D341Med (cell line): ENCODE measurements around the gene RDH11.
"Not testable (repeated sequence)": the region's sequence is repeated elsewhere in the genome, so short reads cannot be mapped to it uniquely, and the experiment has no call there.

Source experiments
- DNase-seq: peaks from one replicate; pipeline ENCODE4 v3.0.0; 2012; ENCODE audit warnings: low spot score

Gene RDH11

DNA sequence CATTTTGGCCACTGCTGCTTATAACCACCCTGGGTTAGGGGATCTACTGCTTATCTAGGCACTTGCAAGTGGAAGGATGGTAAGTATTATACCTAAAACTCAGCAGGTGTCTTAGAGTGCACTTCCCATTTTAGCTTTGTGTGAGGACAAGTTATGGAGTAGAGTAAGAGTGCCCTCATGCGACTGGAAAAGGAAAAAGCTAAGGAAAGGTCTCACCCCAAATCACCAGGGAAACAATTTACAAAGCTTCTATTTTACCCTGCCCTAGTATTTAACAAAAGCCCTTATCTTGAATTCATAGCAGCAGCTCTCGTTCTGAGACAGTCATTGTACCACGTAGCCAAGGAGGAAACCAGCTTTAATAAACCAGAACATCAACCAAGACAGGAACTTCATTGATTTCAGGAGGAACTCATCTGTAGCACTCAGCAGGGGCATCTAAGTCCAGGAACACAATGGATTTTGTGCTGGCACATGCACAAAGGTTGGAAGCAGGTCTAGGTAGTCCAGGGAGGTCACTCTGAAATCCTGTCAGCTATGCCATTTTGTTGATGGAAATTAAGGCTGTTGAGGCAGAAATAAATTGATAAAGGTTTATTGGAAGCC, 9.0 kb upstream of the RDH11 start:
- peak; percentile 65 for DNase-seq

GRCh38 chr14:67703997-67704396, 8.4 kb upstream of the RDH11 start:
- no peak for DNase-seq

- not testable (repeated sequence) for DNase-seq
Measured at GRCh38 chr14:67701492-67701891, 5.9 kb upstream of the RDH11 start, which contains the start of gene RDH12. Gene RDH12 (plus strand): TSS chr14:67701886. CDS start chr14:67722643, 20,757 bp downstream.

DNA sequence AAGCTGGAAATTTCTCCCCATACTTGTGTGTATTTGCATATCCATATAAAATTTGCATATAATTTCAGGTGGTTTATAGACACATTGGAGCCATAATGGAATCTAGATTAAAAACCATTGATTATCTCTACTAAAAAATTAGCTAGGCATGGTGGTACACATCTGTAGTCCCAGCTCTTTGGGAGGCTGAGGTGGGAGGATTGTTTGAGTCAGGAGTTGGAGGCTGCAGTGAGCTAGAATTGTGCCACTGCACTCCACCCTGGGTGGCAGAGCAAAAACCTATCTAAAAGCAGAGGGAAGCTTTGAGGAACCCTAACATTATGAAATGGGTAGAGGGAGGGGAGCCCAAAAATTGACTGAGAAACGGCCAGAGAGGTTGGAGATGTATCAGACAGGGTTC, 2.6 kb upstream of the RDH11 start:
- no peak for DNase-seq

DNA sequence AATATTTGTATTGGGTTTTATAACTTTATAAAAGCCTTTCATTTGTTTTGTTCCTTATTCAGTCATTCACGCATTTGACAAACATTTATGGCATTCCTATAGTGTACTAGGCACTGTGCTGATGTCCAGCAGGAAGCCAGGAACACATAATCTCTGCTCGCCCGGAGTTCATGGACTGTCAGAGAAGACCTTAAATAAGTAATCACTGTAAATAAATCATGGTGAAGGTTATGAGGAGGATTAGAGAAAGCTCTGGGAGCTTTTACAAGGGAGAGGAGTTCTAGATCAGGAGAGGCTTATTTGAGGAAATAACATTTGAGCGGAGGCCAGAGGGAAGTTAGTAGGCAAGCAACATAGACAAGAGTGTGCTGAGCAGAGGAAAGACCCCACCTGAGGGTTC, 1.4 kb upstream of the RDH11 start:
- no peak for DNase-seq

- DNase-seq = peak; percentile 84
Measured at GRCh38 chr14:67694791-67695393, 672 bp downstream of the RDH11 start.

DNA sequence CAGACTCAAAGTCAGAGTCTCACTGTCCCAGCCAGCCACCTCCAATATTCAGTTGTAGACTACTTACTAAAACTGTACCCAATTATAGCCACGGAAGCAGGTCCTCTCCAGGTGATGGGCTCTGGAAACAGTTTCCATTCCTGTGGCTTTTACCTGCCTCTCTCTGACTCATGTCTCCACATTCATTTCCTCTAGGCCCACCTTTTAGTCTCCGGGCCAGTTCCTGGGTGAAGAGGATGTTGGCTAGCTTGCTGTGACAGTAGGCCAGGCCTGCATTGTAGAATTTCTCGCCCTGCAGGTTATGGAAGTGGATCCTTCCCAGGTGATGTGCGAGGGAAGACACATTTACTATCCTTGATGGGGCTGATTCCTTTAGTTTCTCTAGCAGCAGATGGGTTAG, 5.6 kb downstream of the RDH11 start:
- DNase-seq = no peak

GRCh38 chr14:67683842-67684241, 11.7 kb downstream of the RDH11 start:
- DNase-seq = no peak

GRCh38 chr14:67680941-67681340, 14.6 kb downstream of the RDH11 start:
- DNase-seq = no peak

- DNase-seq = no peak
Measured at GRCh38 chr14:67680121-67680602, 15.4 kb downstream of the RDH11 start.

- DNase-seq = no peak
Measured at GRCh38 chr14:67679006-67679405, 16.6 kb downstream of the RDH11 start.

GRCh38 chr14:67675219-67675582, 20.4 kb downstream of the RDH11 start:
- peak; percentile 26 for DNase-seq

- DNase-seq = peak; percentile 95
Measured at GRCh38 chr14:67674480-67675218, 20.9 kb downstream of the RDH11 start, which contains the start of gene VTI1B. Gene VTI1B (minus strand): TSS chr14:67674632. CDS start chr14:67674489, 143 bp downstream.

- DNase-seq = peak; percentile 88
Measured at GRCh38 chr14:67674139-67674479, 21.5 kb downstream of the RDH11 start.

- DNase-seq = no peak
Measured at GRCh38 chr14:67673451-67673850, 22.1 kb downstream of the RDH11 start.

DNA sequence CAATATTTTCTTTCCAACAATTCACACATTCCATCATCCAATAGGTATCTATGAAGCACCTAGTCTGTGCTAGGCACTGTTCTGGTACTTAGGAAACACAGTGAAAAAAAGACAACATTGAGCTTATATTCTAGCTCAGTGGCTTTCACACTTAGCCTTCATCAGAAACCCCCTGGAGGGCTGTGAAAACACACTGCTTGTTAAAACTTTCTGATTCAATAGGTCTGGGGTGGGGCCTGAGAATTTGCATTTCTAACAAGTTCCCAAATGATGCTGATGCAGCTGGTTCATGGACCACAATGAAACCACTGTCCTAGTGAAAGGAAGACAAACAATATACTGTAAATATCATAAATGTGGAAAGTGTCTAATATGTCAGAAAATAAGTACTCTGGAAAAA, 27.0 kb downstream of the RDH11 start:
- no peak for DNase-seq

GRCh38 chr14:67666750-67667449, 28.7 kb downstream of the RDH11 start:
- DNase-seq = peak; percentile 58

DNA sequence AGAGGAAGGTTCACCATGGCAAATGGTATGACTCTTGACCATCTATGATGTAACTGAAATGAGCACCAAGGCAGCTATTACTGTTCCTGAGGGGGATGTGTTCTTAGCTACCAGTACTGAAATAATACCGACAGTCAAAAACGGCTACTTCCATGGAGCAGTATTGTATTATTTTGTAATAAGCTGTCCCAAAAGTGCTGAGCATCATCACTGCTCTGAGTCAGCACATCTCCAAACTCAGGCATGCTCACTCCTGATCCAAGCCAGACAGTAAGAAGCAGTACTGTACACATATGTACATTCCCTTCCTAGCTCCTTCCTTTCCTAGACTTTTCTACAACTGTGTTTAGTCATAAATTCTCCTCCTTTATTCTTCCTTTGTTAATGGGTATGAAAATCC, 29.7 kb downstream of the RDH11 start:
- no peak for DNase-seq

GRCh38 chr14:67663633-67664032, 31.9 kb downstream of the RDH11 start:
- no peak for DNase-seq

GRCh38 chr14:67653651-67654280, 41.8 kb downstream of the RDH11 start:
- DNase-seq = no peak

DNA sequence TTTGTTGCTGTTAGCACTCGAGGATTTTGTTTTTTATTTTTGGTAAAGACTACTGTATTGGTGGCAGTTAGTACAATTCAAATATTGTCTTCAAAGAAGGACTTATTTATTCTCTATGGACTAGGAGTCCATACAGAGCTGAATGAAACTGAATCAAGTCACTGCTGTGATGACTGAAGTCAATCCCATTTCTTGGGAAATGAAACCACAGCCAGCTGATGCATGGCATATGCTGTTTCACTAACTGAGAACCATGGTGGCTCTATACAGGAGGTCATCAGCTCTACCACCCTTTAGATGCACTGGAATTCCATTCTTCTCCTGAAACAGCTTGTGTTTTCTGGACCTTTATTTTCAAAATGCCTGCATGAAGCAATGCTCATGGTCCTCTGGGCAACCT, 43.4 kb downstream of the RDH11 start:
- no peak for DNase-seq

GRCh38 chr14:67650694-67651093, 44.9 kb downstream of the RDH11 start:
- no peak for DNase-seq
